ENCODE measurements around the gene CRB2.

CRB2 gene

GRCh38 chr9:123364241-123364824 lies 8.3 kb downstream of the CRB2 start:
- DNase-seq (ENCODE audit: low read depth in 2 of 2) = peak in 1 of 2 experiments; percentile 5

GRCh38 chr9:123365287-123365880 lies 9.4 kb downstream of the CRB2 start:
- DNase-seq (ENCODE audit: low read depth in 2 of 2) = no peak

- no peak for DNase-seq (ENCODE audit: low read depth in 2 of 2)
These were observed 10.0 kb downstream of the CRB2 start for GRCh38 chr9:123365881-123366528.

- DNase-seq (ENCODE audit: low read depth in 2 of 2) = no peak
These were observed 12.0 kb downstream of the CRB2 start for GRCh38 chr9:123368023-123368422.

GRCh38 chr9:123368536-123369153 lies 12.6 kb downstream of the CRB2 start:
- DNase-seq (ENCODE audit: low read depth in 2 of 2) = no peak

GRCh38 chr9:123369296-123369695 lies 13.3 kb downstream of the CRB2 start:
- no peak for DNase-seq (ENCODE audit: low read depth in 2 of 2)

GRCh38 chr9:123370108-123370507 lies 14.1 kb downstream of the CRB2 start:
- DNase-seq (ENCODE audit: low read depth in 2 of 2) = no peak

GRCh38 chr9:123370526-123371227 lies 14.7 kb downstream of the CRB2 start:
- DNase-seq (ENCODE audit: low read depth in 2 of 2) = no peak

- no peak for DNase-seq (ENCODE audit: low read depth in 2 of 2)
These were observed 15.2 kb downstream of the CRB2 start for GRCh38 chr9:123371228-123371584.

GRCh38 chr9:123371805-123372590 lies 16.0 kb downstream of the CRB2 start:
- DNase-seq (ENCODE audit: low read depth in 2 of 2) = no peak

GRCh38 chr9:123372766-123373446 lies 16.9 kb downstream of the CRB2 start:
- no peak for DNase-seq (ENCODE audit: low read depth in 2 of 2)

- no peak for DNase-seq (ENCODE audit: low read depth in 2 of 2)
These were observed 17.5 kb downstream of the CRB2 start for GRCh38 chr9:123373447-123373923.

- no peak for DNase-seq (ENCODE audit: low read depth in 2 of 2)
These were observed 17.9 kb downstream of the CRB2 start for GRCh38 chr9:123373946-123374345.

- DNase-seq (ENCODE audit: low read depth in 2 of 2) = no peak
These were observed 19.6 kb downstream of the CRB2 start for GRCh38 chr9:123375469-123376132.

- no peak for DNase-seq (ENCODE audit: low read depth in 2 of 2)
These were observed 20.4 kb downstream of the CRB2 start for GRCh38 chr9:123376218-123377071.

- no peak for DNase-seq (ENCODE audit: low read depth in 2 of 2)
These were observed 21.4 kb downstream of the CRB2 start for GRCh38 chr9:123377211-123377971.

- DNase-seq (ENCODE audit: low read depth in 2 of 2) = no peak
These were observed 22.0 kb downstream of the CRB2 start for GRCh38 chr9:123378025-123378424.

- DNase-seq (ENCODE audit: low read depth in 2 of 2) = no peak
These were observed 23.1 kb downstream of the CRB2 start for GRCh38 chr9:123378956-123379660.
